CD14-positive monocyte (primary cell): Measurements from ENCODE around the gene TMEM19. TPM values are rescaled to one million over a fixed set of nuclear protein-coding genes. Genes with fewer than 3 reads are reported as not detected.
"Not testable (repeated sequence)": the region's sequence is repeated elsewhere in the genome, so short reads cannot be mapped to it uniquely, and the experiment has no call there.

Experiments
- DNase-seq, 3 donors: peaks; one replicate each; pipeline ENCODE4 v3.0.0-alpha.2; 2011 to 2022
- H2AFZ ChIP-seq: 2 replicates; pipeline ENCODE4 v1.6.0; 2012; ENCODE audit warnings: mild to moderate bottlenecking, low read depth, low read length, inconsistent platforms; ENCODE audit not compliant: insufficient read depth, poor library complexity, severe bottlenecking
- H3K27ac ChIP-seq, 2 donors: 1 replicate in 1 of 2; 2 replicates in 1 of 2; pipeline ENCODE4 v1.5.1; 2012 to 2013; ENCODE audit warnings: low read length in 2 of 2, control low read depth in 1 of 2, inconsistent platforms in 1 of 2, low read depth in 1 of 2, mild to moderate bottlenecking in 1 of 2
- H3K27me3 ChIP-seq, 2 donors: one replicate each; pipeline versions ENCODE4 v1.6.0 to v1.6.1; 2011 to 2013; ENCODE audit warnings: low read length in 2 of 2; ENCODE audit not compliant: control insufficient read depth in 2 of 2, insufficient read depth in 2 of 2
- H3K36me3 ChIP-seq, 2 donors: replicated peaks in 1 of 2; 1 replicate in 1 of 2; 2 replicates in 1 of 2; pipeline versions ENCODE4 v1.5.1 to v1.6.1; 2012 to 2013; ENCODE audit warnings: low read length in 2 of 2, control low read depth in 1 of 2, inconsistent platforms in 1 of 2, mild to moderate bottlenecking in 1 of 2; ENCODE audit not compliant: insufficient read depth in 2 of 2, control insufficient read depth in 1 of 2
- H3K4me1 ChIP-seq, 2 donors: 1 replicate in 1 of 2; 2 replicates in 1 of 2; pipeline versions ENCODE4 v1.5.1 to v1.6.1; 2012 to 2013; ENCODE audit warnings: low read length in 2 of 2, control low read depth in 1 of 2, inconsistent platforms in 1 of 2, mild to moderate bottlenecking in 1 of 2, moderate library complexity in 1 of 2; ENCODE audit not compliant: insufficient read depth in 2 of 2, control insufficient read depth in 1 of 2
- H3K4me2 ChIP-seq: replicated peaks from 2 replicates; pipeline ENCODE3; 2012; ENCODE audit warnings: low read length, moderate library complexity, mild to moderate bottlenecking; ENCODE audit not compliant: poor library complexity, severe bottlenecking; ENCODE audit errors: extremely low read depth
- H3K4me3 ChIP-seq, 3 experiments: fragments of 200-600 bp in 1 of 3; sonication (generic) in 1 of 3; replicated peaks in 1 of 3; 1 replicate in 2 of 3; 2 replicates in 1 of 3; pipeline ENCODE4 v1.5.1; 2011 to 2013; ENCODE audit warnings: low read length in 3 of 3, mild to moderate bottlenecking in 3 of 3, control low read depth in 2 of 3, low read depth in 2 of 3, inconsistent platforms in 1 of 3, moderate library complexity in 1 of 3
- H3K79me2 ChIP-seq: 2 replicates; pipeline ENCODE4 v1.6.0; 2012; ENCODE audit warnings: mild to moderate bottlenecking, control low read depth, inconsistent platforms, low read length, moderate library complexity; ENCODE audit not compliant: insufficient read depth
- H3K9ac ChIP-seq: 2 replicates; pipeline ENCODE4 v1.6.0; 2017; ENCODE audit warnings: low read length, mild to moderate bottlenecking; ENCODE audit not compliant: insufficient read depth, poor library complexity, severe bottlenecking
- H3K9me3 ChIP-seq, 2 donors: replicated peaks in 1 of 2; 1 replicate in 1 of 2; 2 replicates in 1 of 2; pipeline versions ENCODE4 v1.5.1 to v1.6.1; 2012 to 2013; ENCODE audit warnings: low read length in 2 of 2, control low read depth in 1 of 2; ENCODE audit not compliant: control insufficient read depth in 1 of 2, insufficient read depth in 1 of 2
- H4K20me1 ChIP-seq: 2 replicates; pipeline ENCODE4 v1.6.0; 2012; ENCODE audit warnings: mild to moderate bottlenecking, low read length, control low read depth, moderate library complexity; ENCODE audit not compliant: insufficient read depth
- H3K27ac Mint-ChIP-seq, 7 donors: one replicate each; pipeline ENCODE4 v1.8.0; 2020; ENCODE audit warnings: mild to moderate bottlenecking in 7 of 7, mixed read lengths in 7 of 7, moderate library complexity in 6 of 7, inconsistent platforms in 2 of 7
- H3K27me3 Mint-ChIP-seq, 3 donors: one replicate each; pipeline ENCODE4 v1.8.0; 2021 to 2022; ENCODE audit warnings: low read depth in 3 of 3, mild to moderate bottlenecking in 3 of 3, mixed read lengths in 3 of 3, moderate library complexity in 3 of 3, inconsistent platforms in 1 of 3
- H3K36me3 Mint-ChIP-seq, 2 donors: one replicate each; pipeline ENCODE4 v1.8.0; 2020; ENCODE audit warnings: mixed read lengths in 2 of 2, inconsistent platforms in 1 of 2, mild to moderate bottlenecking in 1 of 2
- H3K4me1 Mint-ChIP-seq: one replicate; pipeline ENCODE4 v1.8.0; 2020; ENCODE audit warnings: mild to moderate bottlenecking, mixed read lengths
- H3K4me3 Mint-ChIP-seq, 2 donors: one replicate each; pipeline ENCODE4 v1.8.0; 2020; ENCODE audit warnings: mild to moderate bottlenecking in 2 of 2, mixed read lengths in 2 of 2, moderate library complexity in 1 of 2
- H3K9me3 Mint-ChIP-seq, 7 donors: one replicate each; pipeline ENCODE4 v1.8.0; 2020 to 2022; ENCODE audit warnings: mixed read lengths in 7 of 7, mild to moderate bottlenecking in 6 of 7, moderate library complexity in 6 of 7, inconsistent platforms in 2 of 7
- WGBS: methylation state at CpG from one replicate; pipeline ENCODE4 v1.1.5; 2013; ENCODE audit warnings: missing lambda C conversion rate; ENCODE audit not compliant: insufficient coverage; 5-methylcytosine and 5-hydroxymethylcytosine counted together
- intact Hi-C, 2 donors: fragments of 100-400 bp; cut with micrococcal nuclease; formaldehyde crosslinking; loops; one replicate each; pipeline versions ENCODE4 v1.15.0 to v1.15.1; 2023
- polyA plus RNA-seq, 3 donors: library from polyadenylated mRNA; depleted of rRNA in 1 of 3; unstranded in 2 of 3; stranded (reverse) in 1 of 3; fragments of 300-500 nt in 2 of 3; fragments of >200 nt in 1 of 3; fragmentation: Illumina TruSeq in 2 of 3; gene quantifications; 1 replicate in 2 of 3; 2 replicates in 1 of 3; pipeline ENCODE4 v1.2.3, GENCODE V29; 2012 to 2021
- TF ChIP-seq, protein P1 (sequence below): fragments of 200-600 bp; IDR thresholded peaks from one replicate; pipeline ENCODE4 v1.8.0; 2022; ENCODE audit warnings: antibody characterized with exemption, mild to moderate bottlenecking

Gene TMEM19
- polyA plus RNA-seq, 3 donors = 9.1 to 39.7 (median 25.4) TPM

DNA sequence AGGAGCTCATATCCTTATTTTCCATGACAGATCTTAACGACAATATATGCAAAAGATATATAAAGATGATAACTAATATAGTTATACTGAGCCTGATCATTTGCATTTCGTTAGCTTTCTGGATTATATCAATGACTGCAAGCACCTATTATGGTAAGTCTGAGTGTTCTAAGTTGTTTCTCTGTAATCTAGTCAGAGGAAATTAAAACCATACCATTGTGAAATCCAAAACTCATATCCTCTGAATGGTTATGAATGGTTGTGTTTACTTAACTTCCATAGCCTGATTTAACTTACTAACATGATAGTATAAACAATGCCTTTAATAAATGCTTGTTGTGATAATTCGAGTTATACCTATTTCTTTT, 760 bp downstream of the TMEM19 start:
- Histone ChIP-seq H3K4me1 (peaks cover 31 to 43% of the 10 kb centered on the region in 2 donors), H3K9ac (peak overlapping the region; percentile 75), H3K79me2 (peaks cover 21% of the 10 kb centered on the region), H2AFZ (peak overlapping the region; percentile 83), H3K36me3 (peaks cover 0 to 11% of the 10 kb centered on the region in 2 donors), H3K4me3 (peak overlapping the region; percentile 43 to 80 (median 74)), H3K27ac (peak overlapping the region; percentile 79 to 82), H3K4me2 (peak overlapping the region; percentile 80), H4K20me1 (no peaks in the 10 kb centered on the region), H3K27me3 (no peaks in the 10 kb centered on the region), H3K9me3 (no peaks in the 10 kb centered on the region)
- H3K27me3 Mint-ChIP-seq = peaks cover 0 to 2% (median 0%) of the 10 kb centered on the region in 3 donors
- H3K4me3 Mint-ChIP-seq = peak overlapping the region; percentile 83 to 96
- no CpG with 5 or more reads among the region's 3 CpGs for WGBS
- intact Hi-C loops = loop anchor here (5.0 to 10.0 kb wide), 2 partner anchors 66 to 68 kb away; partner anchors contain the start of gene RAB21 (in 2 of the 2)
- peaks cover 5 to 8% of the 10 kb centered on the region in 2 donors for H3K36me3 Mint-ChIP-seq
- H3K4me1 Mint-ChIP-seq = peaks cover 24% of the 10 kb centered on the region
- H3K9me3 Mint-ChIP-seq = peaks cover 0 to 2% (median 0%) of the 10 kb centered on the region in 7 donors
- peak in 2 of 3 donors; percentile 44 to 53 for DNase-seq
- TF ChIP-seq, protein P1, sequence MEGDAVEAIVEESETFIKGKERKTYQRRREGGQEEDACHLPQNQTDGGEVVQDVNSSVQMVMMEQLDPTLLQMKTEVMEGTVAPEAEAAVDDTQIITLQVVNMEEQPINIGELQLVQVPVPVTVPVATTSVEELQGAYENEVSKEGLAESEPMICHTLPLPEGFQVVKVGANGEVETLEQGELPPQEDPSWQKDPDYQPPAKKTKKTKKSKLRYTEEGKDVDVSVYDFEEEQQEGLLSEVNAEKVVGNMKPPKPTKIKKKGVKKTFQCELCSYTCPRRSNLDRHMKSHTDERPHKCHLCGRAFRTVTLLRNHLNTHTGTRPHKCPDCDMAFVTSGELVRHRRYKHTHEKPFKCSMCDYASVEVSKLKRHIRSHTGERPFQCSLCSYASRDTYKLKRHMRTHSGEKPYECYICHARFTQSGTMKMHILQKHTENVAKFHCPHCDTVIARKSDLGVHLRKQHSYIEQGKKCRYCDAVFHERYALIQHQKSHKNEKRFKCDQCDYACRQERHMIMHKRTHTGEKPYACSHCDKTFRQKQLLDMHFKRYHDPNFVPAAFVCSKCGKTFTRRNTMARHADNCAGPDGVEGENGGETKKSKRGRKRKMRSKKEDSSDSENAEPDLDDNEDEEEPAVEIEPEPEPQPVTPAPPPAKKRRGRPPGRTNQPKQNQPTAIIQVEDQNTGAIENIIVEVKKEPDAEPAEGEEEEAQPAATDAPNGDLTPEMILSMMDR = no peak
- H3K27ac Mint-ChIP-seq = peak overlapping the region; percentile 86 to 99 (median 95)

DNA sequence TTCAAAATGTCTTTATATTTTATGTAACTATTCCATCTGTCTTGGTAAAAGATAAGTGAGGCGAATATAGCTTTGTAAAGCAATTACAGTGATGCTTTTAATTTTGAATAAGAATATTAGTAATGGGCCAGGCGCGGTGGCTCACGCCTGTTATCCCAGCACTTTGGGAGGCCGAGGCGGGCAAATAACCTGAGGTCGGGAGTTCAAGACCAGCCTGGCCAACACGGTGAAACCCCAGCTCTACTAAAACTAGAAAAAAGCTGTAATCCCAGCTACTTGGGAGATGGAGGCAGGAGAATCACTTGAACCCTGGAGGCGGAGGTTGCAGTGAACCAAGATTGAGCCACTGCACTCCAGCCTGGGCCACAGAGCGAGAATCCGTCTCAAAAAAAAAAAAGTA, 1.3 kb downstream of the TMEM19 start:
- H3K27me3 Mint-ChIP-seq, H4K20me1 ChIP-seq, H3K9me3 ChIP-seq, DNase-seq, H3K36me3 Mint-ChIP-seq, H2AFZ ChIP-seq, H3K27me3 ChIP-seq, H3K9me3 Mint-ChIP-seq: not testable (repeated sequence)
- H3K4me3 ChIP-seq = peak overlapping the region in 2 of 3 experiments; percentile 74 to 80
- Mint-ChIP-seq H3K27ac (peak overlapping the region in 5 of 7 donors; percentile 6 to 97 (median 46)), H3K4me1 (peaks cover 24% of the 10 kb centered on the region), H3K4me3 (peak overlapping the region in 1 of 2 donors; percentile 96)
- H3K4me1 ChIP-seq = peaks cover 31 to 43% of the 10 kb centered on the region in 2 donors
- intact Hi-C loops = loop anchor here (5.0 to 10.0 kb wide), 2 partner anchors 65 to 68 kb away; partner anchors contain the start of gene RAB21 (in 2 of the 2)
- peak overlapping the region; percentile 75 for H3K9ac ChIP-seq
- peaks cover 0 to 11% of the 10 kb centered on the region in 2 donors for H3K36me3 ChIP-seq
- H3K4me2 ChIP-seq = peak overlapping the region; percentile 80
- no CpG with 5 or more reads among the region's 11 CpGs for WGBS
- H3K79me2 ChIP-seq = peaks cover 21% of the 10 kb centered on the region
- H3K27ac ChIP-seq = peak overlapping the region; percentile 53 to 79
